Measurements from ENCODE around the gene CTNNAL1. TPM values are rescaled to one million over a fixed set of nuclear protein-coding genes. Genes with fewer than 3 reads are reported as not detected.

Gene CTNNAL1
- total and polyA plus RNA-seq, 2 of the 8 experiments (the other 6 are each of a cell fraction or from before 2014, with no cell fraction given): 23.2 to 66.1 TPM

DNA sequence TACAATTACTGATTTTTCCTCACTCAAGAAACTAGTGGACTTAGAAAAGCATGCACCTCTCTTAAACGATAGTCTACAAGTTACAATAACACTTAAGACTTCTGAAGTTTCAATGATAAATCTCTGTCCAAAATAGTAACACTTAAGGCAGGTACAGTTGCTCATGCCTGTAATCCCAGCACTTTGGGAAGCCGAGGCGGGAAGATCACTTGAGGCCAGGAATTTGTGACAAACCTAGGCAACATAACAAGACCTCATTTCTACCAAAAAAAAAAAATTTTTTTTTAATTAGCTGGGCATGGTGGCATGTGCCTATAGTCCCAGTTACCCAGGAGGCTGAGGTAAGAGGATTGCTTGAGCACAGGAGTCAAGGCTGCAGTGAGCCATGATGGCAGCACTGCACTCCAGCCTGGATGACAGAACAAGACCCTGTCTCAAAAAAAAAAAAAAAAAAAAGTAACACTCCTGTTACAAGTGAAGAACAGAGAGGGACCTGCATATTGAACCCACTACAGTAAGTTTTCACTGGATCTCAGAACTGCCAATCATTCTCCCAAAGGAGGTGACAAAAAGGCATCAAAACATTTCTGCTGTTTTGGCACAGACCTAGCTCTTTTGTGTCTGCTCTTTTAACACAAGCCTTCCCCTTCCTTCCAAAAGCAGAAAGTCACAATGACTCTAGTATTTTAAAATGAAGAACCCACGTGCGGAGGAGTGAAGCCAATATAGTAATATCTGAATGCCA, 75.6 kb downstream of the CTNNAL1 start:
- H3K23me2 ChIP-seq (ENCODE audit: low read depth, low read length): peaks cover 10% of the 10 kb centered on the region
- TF ChIP-seq KDM5A (IDR thresholded peaks at IDR 0.05; ENCODE audit: low read length): no peak
- no peak for TF ChIP-seq CHD2 (IDR thresholded peaks at IDR 0.05; ENCODE audit: low read length)
- TF ChIP-seq SRF (IDR thresholded peaks at IDR 0.05; ENCODE audit: low read depth, low read length): no peak
- H3K27me3 ChIP-seq (replicated peaks in 1 of 4; ENCODE audit: control insufficient read depth in 3 of 4, extremely low read depth in 1 of 4, insufficient read depth in 3 of 4, low read length in 3 of 4): no peaks in the 10 kb centered on the region
- H2BK5ac ChIP-seq (ENCODE audit: low read depth, low read length): no peak overlapping the region
- no peak overlapping the region for H3K23ac ChIP-seq (ENCODE audit: insufficient read length)
- H4K20me1 ChIP-seq (replicated peaks in 1 of 2; ENCODE audit: control insufficient read depth in 1 of 2, insufficient read depth in 2 of 2, low read length in 2 of 2): no peaks in the 10 kb centered on the region
- H3K56ac ChIP-seq (replicated peaks; ENCODE audit: insufficient read length, low read depth, low read length): no peak overlapping the region
- H3K79me2 ChIP-seq (ENCODE audit: control insufficient read depth in 1 of 2, insufficient read depth in 2 of 2, low read length in 2 of 2): peaks cover 6 to 7% of the 10 kb centered on the region in 2 experiments
- no peak for DNase-seq (ENCODE audit: low read depth in 1 of 2, low spot score in 2 of 2)
- H3K18ac ChIP-seq (ENCODE audit: extremely low read depth, low read length): no peak overlapping the region
- H3K27ac ChIP-seq (ENCODE audit: low read depth, low read length): no peak overlapping the region
- no peak overlapping the region for H4K91ac ChIP-seq (replicated peaks; ENCODE audit: insufficient read length, low read length)
- no peak for FAIRE-seq
- no peak overlapping the region for H3K4me3 ChIP-seq (ENCODE audit: extremely low read depth in 1 of 4, insufficient read depth in 2 of 4, low read depth in 3 of 4, low read length in 4 of 4)
- peaks cover 0 to 21% (median 6%) of the 10 kb centered on the region in 4 experiments; a peak in 4 of 8 replicates for H3K36me3 ChIP-seq (ENCODE audit: control insufficient read depth in 2 of 4, insufficient read depth in 4 of 4, low read length in 3 of 4)
- no peak overlapping the region for H3K9ac ChIP-seq (replicated peaks in 1 of 4; ENCODE audit: extremely low read depth in 1 of 4, low read depth in 3 of 4, low read length in 3 of 4)
- CTCF ChIA-PET (ENCODE audit: partially characterized antibody): interaction anchor here (1.3 kb wide), 1 partner anchor 17 kb away, joined by 3 read pairs; no protein-coding TSS in a partner anchor
- H2BK15ac ChIP-seq (ENCODE audit: low read length): no peak overlapping the region
- no peak overlapping the region for H3K14ac ChIP-seq (ENCODE audit: insufficient read length)
- WGBS, 2 experiments (ENCODE audit: extremely low coverage in 1 of 2, insufficient coverage in 1 of 2, insufficient read length in 1 of 2, insufficient replicate concordance in 2 of 2, low coverage in 1 of 2, low lambda C conversion rate in 2 of 2, missing lambda C conversion rate in 1 of 2): 76% methylated on average over 5 of the region's 5 CpGs; no CpG with 5 or more reads in 1 of the 2 experiments
- no peak overlapping the region for H3K4ac ChIP-seq (replicated peaks; ENCODE audit: insufficient read length, low read depth, low read length)
- no peaks in the 10 kb centered on the region for H3K9me3 ChIP-seq (ENCODE audit: insufficient read depth in 2 of 2, low read depth in 1 of 2, low read length in 1 of 2)
- H3K79me1 ChIP-seq (ENCODE audit: low read depth, low read length): no peaks in the 10 kb centered on the region; the same call in none of the 2 replicates
- no peak overlapping the region for H2AK5ac ChIP-seq (ENCODE audit: low read depth, low read length)
- no peak overlapping the region for H3K4me2 ChIP-seq (ENCODE audit: insufficient read depth in 1 of 2, low read depth in 2 of 2, low read length in 2 of 2)
- H2BK20ac ChIP-seq (ENCODE audit: low read length): no peak overlapping the region
- no peak overlapping the region for H2BK12ac ChIP-seq (ENCODE audit: low read depth, low read length)
- peaks cover 0 to 4% (median under 1%) of the 10 kb centered on the region in 4 experiments; a peak in 4 of 7 replicates for H3K4me1 ChIP-seq (replicated peaks in 1 of 4; ENCODE audit: control insufficient read depth in 3 of 4, insufficient read depth in 4 of 4, low read length in 3 of 4)
- H2AFZ ChIP-seq (ENCODE audit: low read length): no peak overlapping the region
- H2BK120ac ChIP-seq (replicated peaks; ENCODE audit: low read depth, low read length): no peak overlapping the region
- no peak overlapping the region for H4K8ac ChIP-seq (ENCODE audit: extremely low read depth, insufficient read depth, low read length)
- POLR2A ChIA-PET (ENCODE audit: partially characterized antibody): no interaction called here
- no peak overlapping the region for H4K5ac ChIP-seq (ENCODE audit: insufficient read length, low read depth, low read length)
